Activated T-cell treated with anti-CD3 and anti-CD28 coated beads, Interleukin-2, amount 50 U/mL, for 24 hours (primary cell): ENCODE data around the gene EPHA3.

Experiments used
- DNase-seq: peaks from one replicate; pipeline ENCODE4 v3.0.0-alpha.2; 2020
- H3K27ac Mint-ChIP-seq: 2 replicates; pipeline ENCODE4 v1.8.0; 2020; ENCODE audit warnings: mild to moderate bottlenecking, mixed read lengths
- H3K27me3 Mint-ChIP-seq: 2 replicates; pipeline ENCODE4 v1.8.0; 2020; ENCODE audit warnings: mixed read lengths
- H3K36me3 Mint-ChIP-seq: 2 replicates; pipeline ENCODE4 v1.8.0; 2020; ENCODE audit warnings: low read depth, mixed read lengths
- H3K4me1 Mint-ChIP-seq: 2 replicates; pipeline ENCODE4 v1.8.0; 2020; ENCODE audit warnings: low read depth, mixed read lengths
- H3K4me3 Mint-ChIP-seq: 2 replicates; pipeline ENCODE4 v1.8.0; 2020; ENCODE audit warnings: mild to moderate bottlenecking, moderate library complexity, mixed read lengths
- H3K9me3 Mint-ChIP-seq: 2 replicates; pipeline ENCODE4 v1.8.0; 2020; ENCODE audit warnings: mixed read lengths

Gene EPHA3

GRCh38 chr3:89490129-89490528 lies 382.7 kb downstream of the EPHA3 start:
- Mint-ChIP-seq H3K4me1 (no peaks in the 10 kb centered on the region), H3K36me3 (no peaks in the 10 kb centered on the region), H3K27ac (no peak overlapping the region), H3K4me3 (no peak overlapping the region), H3K9me3 (peaks cover 11% of the 10 kb centered on the region), H3K27me3 (no peaks in the 10 kb centered on the region)
- DNase-seq = no peak

DNA sequence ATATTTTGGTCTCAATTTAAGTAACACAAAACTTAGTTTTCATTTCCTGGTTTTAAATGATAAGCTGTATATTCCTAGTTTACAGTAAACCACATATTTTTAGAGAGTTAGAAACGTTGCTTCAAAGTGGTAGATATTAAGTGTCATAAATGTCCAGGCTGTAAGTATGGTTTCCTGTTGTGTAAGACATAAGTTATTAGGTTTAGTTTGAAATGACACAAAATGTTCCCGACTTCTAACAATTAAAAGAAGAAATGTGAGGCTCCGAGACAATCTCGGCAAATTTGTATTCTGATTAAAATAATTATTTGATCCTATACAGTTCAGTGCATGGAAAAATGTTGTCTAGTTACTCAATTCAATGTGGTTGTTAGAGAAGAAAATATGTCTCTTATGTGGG lies 387.3 kb downstream of the EPHA3 start:
- no peak for DNase-seq
- Mint-ChIP-seq H3K36me3 (no peaks in the 10 kb centered on the region), H3K27ac (no peak overlapping the region), H3K9me3 (peaks cover 8% of the 10 kb centered on the region), H3K4me1 (no peaks in the 10 kb centered on the region), H3K27me3 (no peaks in the 10 kb centered on the region), H3K4me3 (no peak overlapping the region)

DNA sequence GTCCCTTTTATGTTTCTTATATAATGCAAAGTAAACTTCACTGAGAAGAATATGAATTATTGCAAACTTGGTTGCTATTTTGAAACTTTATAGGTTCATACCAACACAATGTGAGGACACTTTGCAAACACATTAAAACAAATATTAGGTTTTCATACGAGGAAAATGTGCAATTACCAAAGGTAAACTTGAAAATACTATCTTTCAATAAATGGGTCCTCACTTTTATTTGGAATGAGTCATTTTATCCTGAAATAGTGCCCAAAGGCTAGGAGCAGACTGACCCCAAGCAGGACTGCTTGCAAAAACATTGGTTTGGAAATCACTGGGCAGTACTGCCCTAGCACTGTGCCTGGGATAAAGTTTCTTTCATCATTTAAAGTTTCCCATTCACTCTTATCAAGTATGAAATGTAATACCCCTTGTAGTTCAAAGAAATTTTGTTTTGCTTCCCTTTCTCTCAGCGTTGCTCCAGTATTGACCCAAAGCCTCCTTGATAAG lies 396.5 kb downstream of the EPHA3 start:
- Mint-ChIP-seq H3K27me3 (no peaks in the 10 kb centered on the region), H3K9me3 (peaks cover 12% of the 10 kb centered on the region), H3K4me3 (no peak overlapping the region), H3K27ac (no peak overlapping the region), H3K4me1 (no peaks in the 10 kb centered on the region), H3K36me3 (no peaks in the 10 kb centered on the region)
- DNase-seq = no peak

DNA sequence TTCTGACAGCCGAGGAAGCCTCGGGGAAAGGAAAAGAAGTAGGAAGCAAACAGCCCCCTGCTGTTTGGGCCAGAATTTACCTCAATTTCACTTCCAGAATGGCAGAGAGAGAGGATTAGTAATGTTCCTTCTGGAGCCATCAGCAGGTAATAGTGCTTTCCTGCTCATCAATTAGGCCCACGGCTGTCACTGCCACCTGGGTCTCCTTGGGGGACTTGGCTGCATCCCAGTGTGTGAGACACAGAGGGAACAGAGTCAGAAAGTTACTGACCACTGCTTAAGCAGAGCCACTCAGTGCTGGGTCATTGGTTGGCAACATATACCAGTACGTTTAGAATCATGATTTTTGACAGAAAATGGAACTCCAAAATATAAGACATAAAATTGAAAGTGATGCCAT lies 397.0 kb downstream of the EPHA3 start:
- Mint-ChIP-seq H3K27me3 (no peaks in the 10 kb centered on the region), H3K4me1 (no peaks in the 10 kb centered on the region), H3K36me3 (no peaks in the 10 kb centered on the region), H3K27ac (no peak overlapping the region), H3K4me3 (no peak overlapping the region), H3K9me3 (peaks cover 12% of the 10 kb centered on the region)
- no peak for DNase-seq

- H3K27me3 Mint-ChIP-seq = no peaks in the 10 kb centered on the region
- H3K4me3 Mint-ChIP-seq = no peak overlapping the region
- peaks cover 15% of the 10 kb centered on the region for H3K9me3 Mint-ChIP-seq
- H3K4me1 Mint-ChIP-seq = no peaks in the 10 kb centered on the region
- H3K36me3 Mint-ChIP-seq = no peaks in the 10 kb centered on the region
- DNase-seq = no peak
- no peak overlapping the region for H3K27ac Mint-ChIP-seq
Measured at GRCh38 chr3:89506462-89507103, 399.2 kb downstream of the EPHA3 start.

DNA sequence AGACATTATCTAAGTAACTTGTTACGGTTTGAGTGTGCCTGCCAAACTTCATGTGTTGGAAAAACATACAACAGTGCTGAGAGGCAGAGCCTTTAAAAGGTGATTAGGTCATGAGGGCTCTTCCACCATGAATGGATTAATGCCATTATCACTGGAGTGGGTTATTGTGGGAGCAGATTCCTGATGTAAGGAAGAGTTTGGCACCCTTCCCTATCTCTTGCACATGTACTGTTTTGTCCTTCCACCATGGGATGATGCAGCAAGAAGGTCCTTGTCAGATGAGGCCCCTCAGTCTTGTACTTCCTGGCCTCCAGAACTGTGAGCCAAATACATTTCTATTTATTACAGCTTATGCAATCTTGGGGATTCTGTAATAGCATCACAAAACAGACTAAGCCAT lies 413.9 kb downstream of the EPHA3 start:
- no peak for DNase-seq
- H3K36me3 Mint-ChIP-seq = no peaks in the 10 kb centered on the region
- no peak overlapping the region for H3K27ac Mint-ChIP-seq
- peaks cover 10% of the 10 kb centered on the region for H3K9me3 Mint-ChIP-seq
- no peak overlapping the region for H3K4me3 Mint-ChIP-seq
- no peaks in the 10 kb centered on the region for H3K4me1 Mint-ChIP-seq
- H3K27me3 Mint-ChIP-seq = no peaks in the 10 kb centered on the region

DNA sequence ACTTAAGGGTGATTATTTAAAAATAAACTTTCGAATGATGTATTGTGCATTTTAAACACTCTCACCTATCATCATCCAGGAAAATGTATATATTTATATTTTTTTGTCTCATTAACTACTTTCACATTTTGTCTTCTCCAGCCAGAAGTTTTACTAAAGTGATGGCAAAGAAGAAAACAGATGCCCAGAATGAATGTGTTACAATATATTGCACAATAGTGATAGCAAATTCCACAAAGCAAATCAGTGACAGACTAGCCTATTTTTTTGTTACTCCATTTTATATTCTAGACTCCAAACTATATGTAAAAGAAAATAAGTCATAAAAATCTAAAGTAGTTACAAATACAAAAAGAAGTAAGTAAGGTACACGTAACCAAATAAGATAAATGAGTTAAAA lies 414.7 kb downstream of the EPHA3 start:
- Mint-ChIP-seq H3K36me3 (no peaks in the 10 kb centered on the region), H3K4me1 (no peaks in the 10 kb centered on the region), H3K9me3 (peaks cover 10% of the 10 kb centered on the region), H3K27me3 (no peaks in the 10 kb centered on the region), H3K4me3 (no peak overlapping the region), H3K27ac (no peak overlapping the region)
- DNase-seq = no peak

- H3K4me1 Mint-ChIP-seq = no peaks in the 10 kb centered on the region
- H3K27me3 Mint-ChIP-seq = no peaks in the 10 kb centered on the region
- no peak overlapping the region for H3K27ac Mint-ChIP-seq
- no peak for DNase-seq
- H3K36me3 Mint-ChIP-seq = no peaks in the 10 kb centered on the region
- H3K9me3 Mint-ChIP-seq = peaks cover 10% of the 10 kb centered on the region
- no peak overlapping the region for H3K4me3 Mint-ChIP-seq
Measured at GRCh38 chr3:89525609-89526008, 418.2 kb downstream of the EPHA3 start.

DNA sequence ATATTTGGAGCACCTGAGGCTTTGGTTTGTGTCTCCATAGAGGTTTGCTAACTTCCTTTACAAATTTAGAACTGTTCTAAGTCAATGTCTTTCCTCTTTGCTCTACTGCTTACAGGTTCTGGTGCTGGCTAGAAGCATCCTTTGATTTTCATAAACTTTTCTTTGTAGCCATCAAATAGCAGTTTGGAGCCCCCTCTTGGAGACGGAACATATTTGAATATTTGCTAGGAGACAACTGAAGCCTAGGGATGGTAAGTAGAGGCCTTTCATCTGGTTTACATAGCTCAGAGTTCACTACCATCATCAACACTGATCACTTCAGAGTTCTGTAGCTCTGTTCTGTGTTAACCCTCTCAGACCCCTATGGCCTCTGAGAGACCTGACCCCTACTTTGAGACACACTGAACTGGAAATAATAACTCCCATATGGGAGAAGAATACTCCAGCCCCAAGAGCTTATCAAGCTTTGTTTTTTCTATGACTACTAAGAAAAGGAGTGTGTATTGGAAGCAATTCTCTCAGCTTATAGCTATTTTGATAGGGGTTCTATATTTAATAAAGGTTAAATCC lies 420.4 kb downstream of the EPHA3 start:
- no peak for DNase-seq
- Mint-ChIP-seq H3K4me3 (no peak overlapping the region), H3K4me1 (no peaks in the 10 kb centered on the region), H3K9me3 (peaks cover 11% of the 10 kb centered on the region), H3K27me3 (no peaks in the 10 kb centered on the region), H3K27ac (no peak overlapping the region), H3K36me3 (no peaks in the 10 kb centered on the region)
